Measurements from ENCODE around the gene BTG4. TPM values are rescaled to one million over a fixed set of nuclear protein-coding genes. Genes with fewer than 3 reads are reported as not detected.

The BTG4 gene
- total RNA-seq = not detected in 2 replicates

GRCh38 chr11:111512296-111513239 lies at the start of gene BTG4:
Gene BTG4 (minus strand): TSS chr11:111512386. CDS start chr11:111498776, 13,610 bp downstream.

DNA sequence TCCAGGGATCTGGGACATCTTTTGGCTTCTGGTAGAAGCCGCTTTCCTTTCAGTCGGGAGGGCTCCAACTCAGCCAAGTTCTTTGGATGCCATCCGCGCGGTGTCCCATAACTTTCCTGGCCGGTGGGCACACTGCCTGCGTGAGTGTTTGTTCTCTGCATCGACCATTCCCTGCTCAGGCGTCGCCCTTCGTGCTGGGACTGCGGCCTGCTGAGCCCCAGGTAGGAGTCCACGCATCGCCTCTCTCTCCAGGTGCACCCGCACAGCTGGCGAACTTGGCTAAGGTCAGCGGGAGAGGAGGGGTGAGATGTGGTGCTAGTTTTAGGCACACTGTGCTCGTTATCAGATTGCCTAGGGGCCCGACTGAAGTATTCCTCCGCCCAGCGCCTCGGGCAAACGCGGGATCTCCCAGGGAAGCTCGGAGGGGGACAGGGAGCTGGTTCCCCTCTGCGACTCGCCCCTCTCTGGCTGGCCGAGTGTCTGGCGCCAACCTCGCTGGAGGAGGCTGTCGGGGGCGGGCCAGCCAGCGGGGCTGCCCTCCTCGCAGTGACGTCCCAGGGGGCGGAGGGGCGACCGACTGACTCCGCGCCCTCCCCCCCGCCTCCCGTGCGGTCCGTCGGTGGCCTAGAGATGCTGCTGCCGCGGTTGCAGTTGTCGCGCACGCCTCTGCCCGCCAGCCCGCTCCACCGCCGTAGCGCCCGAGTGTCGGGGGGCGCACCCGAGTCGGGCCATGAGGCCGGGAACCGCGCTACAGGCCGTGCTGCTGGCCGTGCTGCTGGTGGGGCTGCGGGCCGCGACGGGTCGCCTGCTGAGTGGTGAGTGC lies 28.1 kb upstream of the BTG4 start, which contains the start of gene LAYN:
TSS of gene LAYN (plus strand) at position 607 of the 823 bp plus-strand sequence. CDS start at position 731, 124 bp downstream.

DNA sequence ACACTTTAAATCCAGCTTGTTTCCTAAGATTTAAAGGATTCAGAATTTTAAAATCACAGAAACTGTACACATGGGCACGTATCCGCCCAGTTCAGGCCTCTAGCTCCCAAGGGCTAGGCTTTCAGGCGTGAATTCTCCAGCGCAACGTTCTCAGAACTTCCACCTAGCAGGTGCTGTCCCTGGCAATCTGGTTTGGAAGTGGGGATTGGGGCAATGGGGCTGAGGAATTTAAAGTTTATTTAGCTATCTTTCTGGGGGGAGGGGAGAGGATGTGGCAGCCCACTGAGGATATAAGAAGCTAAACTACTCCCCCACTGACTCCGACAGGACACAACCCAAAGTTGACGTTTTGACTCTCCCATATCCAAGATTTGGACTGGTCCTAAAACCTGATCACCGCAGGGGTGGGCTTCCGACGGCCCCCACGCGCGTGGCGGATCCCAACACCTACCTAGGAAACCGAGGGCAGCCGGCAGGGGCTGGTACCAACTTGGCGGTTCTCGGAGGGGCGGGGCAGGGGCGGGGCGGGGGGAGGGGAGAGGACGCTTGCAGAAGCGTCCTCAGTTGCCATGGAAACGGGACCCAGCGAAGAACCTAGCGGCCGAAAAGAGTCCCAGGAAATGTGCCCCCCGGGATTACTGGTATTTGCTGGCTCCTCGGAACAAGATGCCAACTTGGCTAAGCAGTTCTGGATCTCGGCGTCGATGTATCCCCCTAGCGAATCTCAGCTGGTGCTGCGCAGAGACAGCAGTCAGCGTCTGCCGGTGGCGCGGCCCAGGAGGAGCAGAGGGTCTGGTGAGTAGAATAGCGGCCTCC lies 2.2 kb upstream of the BTG4 start, which contains the start of gene HOATZ:
TSS of gene HOATZ (plus strand) at position 563 of the 816 bp plus-strand sequence. CDS start at position 570, 7 bp downstream.

Other genes starting within 250 kb of the BTG4 start
- gene POU2AF3, start 213.8 kb downstream of the BTG4 start, total RNA-seq = not detected in 2 replicates
- not detected in 2 replicates for gene POU2AF1, start 133.1 kb downstream of the BTG4 start, total RNA-seq
- gene HOATZ, start 2.4 kb upstream of the BTG4 start, total RNA-seq = not detected in 2 replicates
- 146 and 171 TPM in 2 replicates for gene LAYN, start 28.3 kb upstream of the BTG4 start, total RNA-seq
- gene SIK2, start 90.1 kb upstream of the BTG4 start, total RNA-seq = 11.3 and 13.0 TPM in 2 replicates

Data from dermis lymphatic vessel endothelial cell (primary cell).